PC-9 (cell line): ENCODE measurements around the gene CDK5. TPM values are rescaled to one million over a fixed set of nuclear protein-coding genes. Genes with fewer than 3 reads are reported as not detected.

Experiments used
- BruUV-seq: library from RNA; stranded (reverse); fragments of 400-500 nt; replicated peaks from 2 replicates; lab custom pipeline; 2021; lab: Mats Ljungman, UMichigan
- CTCF ChIA-PET: fragments of 300-600 bp; sonication (Branson Sonifier 250); formaldehyde crosslinking; loops from one replicate; lab custom pipeline; 2022; ENCODE audit warnings: antibody characterized with exemption; lab: Charles Lee
- POLR2A ChIA-PET: fragments of 300-600 bp; sonication (Branson Sonifier 250); formaldehyde crosslinking; loops from one replicate; lab custom pipeline; 2022; ENCODE audit warnings: antibody characterized with exemption; ENCODE audit not compliant: unreplicated experiment; lab: Charles Lee
- DNase-seq, 2 experiments: peaks; one replicate each; pipeline versions ENCODE4 v3.0.0 to v3.0.0-alpha.2; 2015 to 2022; ENCODE audit warnings: mixed read lengths in 1 of 2
- H2AFZ ChIP-seq: fragments of 200-600 bp; sonication (generic); 2 replicates; pipeline ENCODE4 v1.8.1; 2017; ENCODE audit warnings: antibody characterized with exemption
- H3F3A ChIP-seq: fragments of 200-600 bp; sonication (generic); 2 replicates; pipeline ENCODE4 v1.8.1; 2017; ENCODE audit warnings: antibody characterized with exemption, mild to moderate bottlenecking, low read depth; ENCODE audit not compliant: insufficient read depth
- H3K27ac ChIP-seq: fragments of 200-600 bp; sonication (generic); 2 replicates; pipeline ENCODE4 v1.6.1; 2016; ENCODE audit warnings: mixed run types
- H3K27me3 ChIP-seq: fragments of 200-600 bp; sonication (generic); 2 replicates; pipeline ENCODE4 v1.6.1; 2016; ENCODE audit warnings: low read depth, mixed run types; ENCODE audit not compliant: insufficient read depth
- H3K36me3 ChIP-seq: fragments of 200-600 bp; sonication (generic); 2 replicates; pipeline ENCODE4 v1.6.1; 2016; ENCODE audit warnings: low read depth, mixed run types
- H3K4me1 ChIP-seq: fragments of 200-600 bp; sonication (generic); replicated peaks from 2 replicates; pipeline ENCODE4 v1.6.1; 2016; ENCODE audit warnings: mixed run types; ENCODE audit not compliant: insufficient read depth
- H3K4me2 ChIP-seq: fragments of 200-600 bp; sonication (generic); 2 replicates; pipeline ENCODE4 v1.6.1; 2017; ENCODE audit warnings: mixed run types
- H3K4me3 ChIP-seq: fragments of 200-600 bp; sonication (generic); 2 replicates; pipeline ENCODE4 v1.6.1; 2016; ENCODE audit warnings: mixed run types
- H3K79me2 ChIP-seq: fragments of 200-600 bp; sonication (generic); 2 replicates; pipeline ENCODE4 v1.6.1; 2017; ENCODE audit warnings: low read depth, mixed run types
- H3K9me2 ChIP-seq: fragments of 200-600 bp; sonication (generic); 2 replicates; pipeline ENCODE4 v1.8.1; 2017; ENCODE audit warnings: mild to moderate bottlenecking; ENCODE audit not compliant: insufficient read depth
- H3K9me3 ChIP-seq: fragments of 200-600 bp; sonication (generic); 2 replicates; pipeline ENCODE4 v1.8.1; 2016; ENCODE audit warnings: low read depth; ENCODE audit not compliant: insufficient read depth
- H4K20me1 ChIP-seq: fragments of 200-600 bp; sonication (generic); 2 replicates; pipeline ENCODE4 v1.8.1; 2017; ENCODE audit not compliant: insufficient read depth
- EZH2 ChIP-seq: fragments of 200-600 bp; sonication (generic); IDR thresholded peaks from 2 replicates; pipeline ENCODE4 v1.8.0; 2017; ENCODE audit warnings: antibody characterized with exemption, low read depth
- intact Hi-C: fragments of 100-400 bp; cut with micrococcal nuclease; formaldehyde crosslinking; loops from one replicate; pipeline ENCODE4 v1.10.0; 2022; ENCODE audit not compliant: unreplicated experiment
- total RNA-seq: library from RNA; stranded (reverse); gene quantifications from 2 replicates; pipeline ENCODE4 v1.2.3, GENCODE V29; 2021
- TF ChIP-seq, protein P1 (sequence below): fragments of 200-600 bp; sonication (generic); conservative IDR thresholded peaks from 2 replicates; pipeline ENCODE4 v1.6.1; 2017; ENCODE audit warnings: mixed run types, antibody characterized with exemption, mild to moderate bottlenecking, moderate library complexity

Gene CDK5
- total RNA-seq, 1 experiment from 2014 or later, result 45.7 TPM

DNA sequence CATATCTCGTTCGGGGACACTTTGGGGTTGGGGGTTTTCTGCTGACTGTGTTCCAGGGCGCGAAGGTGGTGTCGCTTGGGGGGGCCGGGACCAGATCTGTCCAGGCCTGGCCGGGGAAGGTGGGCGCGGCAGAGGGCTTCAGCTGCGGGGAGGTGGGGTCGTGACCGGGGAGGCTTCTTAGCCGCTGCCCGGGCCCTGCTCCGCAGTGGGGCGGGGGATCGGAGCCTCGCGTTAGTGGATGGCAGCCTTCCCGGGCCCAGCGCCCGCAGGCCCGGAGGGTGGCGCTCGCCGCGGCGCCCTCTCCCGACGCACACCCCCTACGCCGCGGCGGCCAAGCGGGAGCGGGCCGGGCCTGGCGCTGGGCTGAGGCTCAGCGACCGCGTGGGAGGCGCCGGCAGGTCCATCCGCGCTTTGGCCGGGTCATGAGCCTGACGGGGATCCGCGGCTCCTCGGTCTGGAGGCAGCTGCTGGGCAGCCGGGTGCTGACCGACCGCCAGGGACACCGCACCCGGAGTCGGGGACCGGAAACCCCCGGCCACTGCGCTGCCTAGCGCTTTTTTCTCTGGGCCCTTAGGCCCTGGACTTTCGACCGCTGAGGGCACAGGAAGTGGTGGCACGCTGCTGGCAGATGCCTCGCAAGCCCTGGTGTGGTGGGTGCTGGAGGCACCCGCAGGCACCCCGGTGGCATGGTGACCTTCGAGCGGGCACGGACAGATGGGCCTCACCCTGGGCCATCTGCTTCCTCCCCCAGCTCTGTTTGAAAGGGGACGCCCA lies 29.7 kb upstream of the CDK5 start:
- peak overlapping the region; percentile 91 for H2AFZ ChIP-seq
- POLR2A ChIA-PET, result no interaction called here

DNA sequence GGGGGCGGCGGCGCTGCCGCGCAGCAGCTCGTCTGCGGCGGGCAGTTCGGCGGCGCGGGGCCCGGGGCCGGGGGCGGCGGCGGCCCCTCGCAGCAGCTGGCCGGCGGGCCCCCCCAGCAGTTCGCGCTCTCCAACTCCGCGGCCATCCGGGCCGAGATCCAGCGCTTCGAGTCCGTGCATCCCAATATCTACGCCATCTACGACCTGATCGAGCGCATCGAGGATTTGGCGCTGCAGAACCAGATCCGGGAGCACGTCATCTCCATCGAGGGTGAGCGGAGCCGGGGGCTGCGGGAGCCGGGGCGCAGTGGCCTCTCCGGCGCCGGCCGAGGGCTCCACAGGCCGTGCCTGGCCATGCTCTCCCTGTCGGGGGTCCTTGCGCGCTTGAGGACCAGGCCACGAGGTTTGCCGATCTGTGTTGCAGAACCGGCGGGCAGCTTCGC lies 29.1 kb upstream of the CDK5 start:
- intact Hi-C loops, result loop anchor here (1.0 to 10.0 kb wide), 4 partner anchors 26 to 112 kb away; partner anchors contain the start of genes ABCB8 and KCNH2
- no peaks in the 10 kb centered on the region for H3K27me3 ChIP-seq
- peak overlapping the region; percentile 98 for H3K4me2 ChIP-seq
- H3K36me3 ChIP-seq, result no peaks in the 10 kb centered on the region
- BruUV-seq, result no TSS peak
- no peaks in the 10 kb centered on the region for H3K9me3 ChIP-seq
- H4K20me1 ChIP-seq, result peaks cover 38% of the 10 kb centered on the region
- H3K4me1 ChIP-seq, result peaks cover 42% of the 10 kb centered on the region
- H3K4me3 ChIP-seq, result peak overlapping the region; percentile 100
- peaks cover 63% of the 10 kb centered on the region for H3K79me2 ChIP-seq
- POLR2A ChIA-PET, result no interaction called here
- peaks cover 24% of the 10 kb centered on the region; the same call in 1 of the 2 replicates for H3F3A ChIP-seq
- H3K27ac ChIP-seq, result peak overlapping the region; percentile 41; the same call in 1 of the 2 replicates
- TF ChIP-seq EZH2, result no peak
- TF ChIP-seq, protein P1, sequence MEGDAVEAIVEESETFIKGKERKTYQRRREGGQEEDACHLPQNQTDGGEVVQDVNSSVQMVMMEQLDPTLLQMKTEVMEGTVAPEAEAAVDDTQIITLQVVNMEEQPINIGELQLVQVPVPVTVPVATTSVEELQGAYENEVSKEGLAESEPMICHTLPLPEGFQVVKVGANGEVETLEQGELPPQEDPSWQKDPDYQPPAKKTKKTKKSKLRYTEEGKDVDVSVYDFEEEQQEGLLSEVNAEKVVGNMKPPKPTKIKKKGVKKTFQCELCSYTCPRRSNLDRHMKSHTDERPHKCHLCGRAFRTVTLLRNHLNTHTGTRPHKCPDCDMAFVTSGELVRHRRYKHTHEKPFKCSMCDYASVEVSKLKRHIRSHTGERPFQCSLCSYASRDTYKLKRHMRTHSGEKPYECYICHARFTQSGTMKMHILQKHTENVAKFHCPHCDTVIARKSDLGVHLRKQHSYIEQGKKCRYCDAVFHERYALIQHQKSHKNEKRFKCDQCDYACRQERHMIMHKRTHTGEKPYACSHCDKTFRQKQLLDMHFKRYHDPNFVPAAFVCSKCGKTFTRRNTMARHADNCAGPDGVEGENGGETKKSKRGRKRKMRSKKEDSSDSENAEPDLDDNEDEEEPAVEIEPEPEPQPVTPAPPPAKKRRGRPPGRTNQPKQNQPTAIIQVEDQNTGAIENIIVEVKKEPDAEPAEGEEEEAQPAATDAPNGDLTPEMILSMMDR, result no peak
- CTCF ChIA-PET, result interaction anchor here (1.9 kb wide), 1 partner anchor 24 kb away, joined by 4 read pairs; no protein-coding TSS in a partner anchor
- H2AFZ ChIP-seq, result peak overlapping the region; percentile 91
- DNase-seq, result peak in 1 of 2 experiments; percentile 39
- no peaks in the 10 kb centered on the region for H3K9me2 ChIP-seq

More for the DNA sequence above, 29.7 kb upstream of the CDK5 start:
- H3K4me1 ChIP-seq, result peaks cover 36% of the 10 kb centered on the region
- H3K9me3 ChIP-seq, result no peaks in the 10 kb centered on the region
- H4K20me1 ChIP-seq, result peaks cover 44% of the 10 kb centered on the region
- peak in 1 of 2 experiments; percentile 63 for DNase-seq
- H3F3A ChIP-seq, result peaks cover 19% of the 10 kb centered on the region; the same call in 1 of the 2 replicates
- H3K27ac ChIP-seq, result peak overlapping the region; percentile 41; the same call in 1 of the 2 replicates
- H3K79me2 ChIP-seq, result peaks cover 63% of the 10 kb centered on the region
- no TSS peak for BruUV-seq
- H3K36me3 ChIP-seq, result no peaks in the 10 kb centered on the region
- intact Hi-C loops, result loop anchor here (2.0 to 10.0 kb wide), 2 partner anchors 25 to 113 kb away; partner anchors contain the start of gene KCNH2
- no peaks in the 10 kb centered on the region for H3K27me3 ChIP-seq
- peak overlapping the region; percentile 100 for H3K4me3 ChIP-seq
- H3K4me2 ChIP-seq, result peak overlapping the region; percentile 98
- no peaks in the 10 kb centered on the region for H3K9me2 ChIP-seq
- CTCF ChIA-PET, result interaction anchor here (1.2 to 1.9 kb wide), 2 partner anchors 23 to 59 kb away, joined by 3 to 4 read pairs; partner anchors contain the start of gene ABCB8
- no peak for TF ChIP-seq EZH2
- TF ChIP-seq, protein P1, result 0 out of 2 replicates have a peak, but pooled peaks have one; percentile 22
